NCI-H1694 treated with DMSO at 0.1 percent for 48 hours (cell line): ENCODE measurements around the gene LRRC10B.

Experiments used
- DNase-seq: peaks from one replicate; lab custom pipeline; 2025; lab: John Stamatoyannopoulos, UW

LRRC10B gene

GRCh38 chr11:61531044-61531443 lies 22.5 kb downstream of the LRRC10B start:
- DNase-seq, result no peak

- DNase-seq, result peak; percentile 20
Observed at GRCh38 chr11:61532134-61533038, 23.8 kb downstream of the LRRC10B start.

- no peak for DNase-seq
Observed at GRCh38 chr11:61533039-61533375, 24.5 kb downstream of the LRRC10B start.

- no peak for DNase-seq
Observed at GRCh38 chr11:61533401-61533800, 24.9 kb downstream of the LRRC10B start.

GRCh38 chr11:61534025-61534932 lies 25.7 kb downstream of the LRRC10B start:
- DNase-seq, result no peak

- no peak for DNase-seq
Observed at GRCh38 chr11:61534933-61535839, 26.6 kb downstream of the LRRC10B start.

- DNase-seq, result no peak
Observed at GRCh38 chr11:61535998-61536675, 27.6 kb downstream of the LRRC10B start.

- no peak for DNase-seq
Observed at GRCh38 chr11:61536676-61537270, 28.2 kb downstream of the LRRC10B start.

- no peak for DNase-seq
Observed at GRCh38 chr11:61537326-61537725, 28.8 kb downstream of the LRRC10B start.

GRCh38 chr11:61538636-61538961 lies 30.1 kb downstream of the LRRC10B start:
- no peak for DNase-seq

- DNase-seq, result no peak
Observed at GRCh38 chr11:61539006-61539405, 30.5 kb downstream of the LRRC10B start.

- DNase-seq, result no peak
Observed at GRCh38 chr11:61539831-61540357, 31.3 kb downstream of the LRRC10B start.

- DNase-seq, result no peak
Observed at GRCh38 chr11:61540528-61540927, 32.0 kb downstream of the LRRC10B start.

- no peak for DNase-seq
Observed at GRCh38 chr11:61541598-61541997, 33.0 kb downstream of the LRRC10B start.

GRCh38 chr11:61542024-61542461 lies 33.5 kb downstream of the LRRC10B start:
- no peak for DNase-seq

GRCh38 chr11:61542705-61543104 lies 34.2 kb downstream of the LRRC10B start:
- DNase-seq, result no peak

- DNase-seq, result no peak
Observed at GRCh38 chr11:61543606-61544306, 35.2 kb downstream of the LRRC10B start.

- no peak for DNase-seq
Observed at GRCh38 chr11:61544466-61544865, 35.9 kb downstream of the LRRC10B start.

- no peak for DNase-seq
Observed at GRCh38 chr11:61545341-61545740, 36.8 kb downstream of the LRRC10B start.

GRCh38 chr11:61545921-61546320 lies 37.4 kb downstream of the LRRC10B start:
- no peak for DNase-seq
